ENCODE measurements around the gene ZBTB20. TPM values are rescaled to one million over a fixed set of nuclear protein-coding genes. Genes with fewer than 3 reads are reported as not detected.
A peak's percentile ranks its signal among the peaks of the same experiment; 100 is the strongest.

The ZBTB20 gene
- total and polyA plus RNA-seq, 9 donors: 4.3 to 160 (median 107) TPM

DNA sequence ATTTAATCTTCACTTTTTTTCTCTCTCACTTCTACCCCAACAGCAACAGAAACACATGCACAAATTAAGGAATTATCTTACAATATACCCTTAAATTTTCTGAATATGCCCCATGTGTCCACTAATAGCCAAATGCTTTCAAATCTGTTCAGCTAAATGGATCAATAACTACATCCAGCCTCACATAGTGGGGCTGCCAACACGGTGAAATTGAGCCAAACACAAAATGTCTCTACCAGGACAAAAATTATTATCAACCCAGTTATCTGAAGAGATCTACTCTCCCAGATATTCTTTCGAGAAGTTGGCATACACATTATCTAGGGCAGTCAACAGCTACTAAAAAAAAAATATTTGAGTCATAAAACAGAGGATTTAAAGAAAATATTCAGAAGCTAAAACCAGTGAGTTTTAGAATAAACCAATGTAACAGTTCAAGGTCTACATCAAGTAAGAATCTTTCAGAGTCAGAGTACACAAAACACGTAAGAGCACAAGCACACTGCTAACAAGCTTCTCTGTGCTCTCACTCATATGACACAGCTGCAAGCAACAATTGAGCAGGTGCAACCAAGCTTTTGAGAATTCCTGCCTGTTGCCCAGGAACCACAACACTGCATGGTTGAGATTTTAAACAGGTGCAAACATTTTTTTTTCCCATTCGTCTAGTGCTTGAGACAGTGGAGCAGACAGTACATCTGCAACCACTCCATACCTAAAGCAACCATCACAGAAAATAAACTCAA, 247.7 kb downstream of the ZBTB20 start:
- Histone ChIP-seq H3K4me3 (no peak overlapping the region), H3K9me3 (no peaks in the 10 kb centered on the region), H3K4me1 (ENCODE audit: insufficient read depth) (peaks cover 3% of the 10 kb centered on the region), H3K27me3 (no peaks in the 10 kb centered on the region), H3K27ac (peak overlapping the region in 1 of 2 donors; percentile 10), H3K36me3 (no peaks in the 10 kb centered on the region)
- no peak for DNase-seq
- TF ChIP-seq, protein P1, sequence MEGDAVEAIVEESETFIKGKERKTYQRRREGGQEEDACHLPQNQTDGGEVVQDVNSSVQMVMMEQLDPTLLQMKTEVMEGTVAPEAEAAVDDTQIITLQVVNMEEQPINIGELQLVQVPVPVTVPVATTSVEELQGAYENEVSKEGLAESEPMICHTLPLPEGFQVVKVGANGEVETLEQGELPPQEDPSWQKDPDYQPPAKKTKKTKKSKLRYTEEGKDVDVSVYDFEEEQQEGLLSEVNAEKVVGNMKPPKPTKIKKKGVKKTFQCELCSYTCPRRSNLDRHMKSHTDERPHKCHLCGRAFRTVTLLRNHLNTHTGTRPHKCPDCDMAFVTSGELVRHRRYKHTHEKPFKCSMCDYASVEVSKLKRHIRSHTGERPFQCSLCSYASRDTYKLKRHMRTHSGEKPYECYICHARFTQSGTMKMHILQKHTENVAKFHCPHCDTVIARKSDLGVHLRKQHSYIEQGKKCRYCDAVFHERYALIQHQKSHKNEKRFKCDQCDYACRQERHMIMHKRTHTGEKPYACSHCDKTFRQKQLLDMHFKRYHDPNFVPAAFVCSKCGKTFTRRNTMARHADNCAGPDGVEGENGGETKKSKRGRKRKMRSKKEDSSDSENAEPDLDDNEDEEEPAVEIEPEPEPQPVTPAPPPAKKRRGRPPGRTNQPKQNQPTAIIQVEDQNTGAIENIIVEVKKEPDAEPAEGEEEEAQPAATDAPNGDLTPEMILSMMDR (IDR thresholded peaks at IDR 0.05): no peak
- TF ChIP-seq POLR2A (IDR thresholded peaks at IDR 0.05): no peak
- TF ChIP-seq EP300 (IDR thresholded peaks at IDR 0.05): no peak
- 26 to 35% (median 31%) methylated on average over 4 of the region's 4 CpGs for WGBS, 3 donors
- intact Hi-C loops (cut with DNase I): no loop called here

DNA sequence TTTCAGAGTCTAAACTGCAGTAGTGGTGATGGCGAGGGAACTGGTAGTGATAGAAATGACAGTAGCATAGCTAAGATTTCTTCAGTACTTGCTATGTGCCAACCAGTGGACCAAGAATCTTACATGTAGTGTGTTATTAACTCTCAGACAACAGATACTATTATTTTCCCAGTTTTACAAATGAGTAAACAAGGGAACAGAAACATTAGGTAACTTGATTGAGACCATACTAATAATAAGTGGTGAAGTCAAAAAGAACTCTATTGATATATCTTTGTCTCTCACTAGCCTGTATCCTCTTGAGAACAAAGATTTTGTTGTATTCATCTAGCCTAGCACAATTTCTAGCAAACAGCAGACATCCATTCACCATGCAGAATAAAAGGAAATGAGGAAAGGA, 250.1 kb downstream of the ZBTB20 start:
- Histone ChIP-seq H3K4me3 (no peak overlapping the region), H3K36me3 (no peaks in the 10 kb centered on the region), H3K27ac (no peak overlapping the region), H3K4me1 (ENCODE audit: insufficient read depth) (peaks cover 3% of the 10 kb centered on the region), H3K27me3 (no peaks in the 10 kb centered on the region), H3K9me3 (no peaks in the 10 kb centered on the region)
- intact Hi-C loops (cut with DNase I): no loop called here
- 96 to 98% (median 97%) methylated on average over 1 of the region's 1 CpG for WGBS, 3 donors
- TF ChIP-seq EP300 (IDR thresholded peaks at IDR 0.05) (no peak), POLR2A (IDR thresholded peaks at IDR 0.05) (no peak)
- TF ChIP-seq, protein P1 (IDR thresholded peaks at IDR 0.05): no peak
- no peak for DNase-seq

GRCh38 chr3:114893361-114893760, 253.7 kb downstream of the ZBTB20 start:
- Histone ChIP-seq H3K27me3 (no peaks in the 10 kb centered on the region), H3K9me3 (no peaks in the 10 kb centered on the region), H3K4me3 (no peak overlapping the region), H3K27ac (no peak overlapping the region), H3K36me3 (no peaks in the 10 kb centered on the region), H3K4me1 (ENCODE audit: insufficient read depth) (no peaks in the 10 kb centered on the region)
- TF ChIP-seq, protein P1 (IDR thresholded peaks at IDR 0.05): no peak
- no peak for TF ChIP-seq POLR2A (IDR thresholded peaks at IDR 0.05)
- no peak for DNase-seq
- intact Hi-C loops (cut with DNase I): no loop called here

GRCh38 chr3:114892880-114893279, 254.2 kb downstream of the ZBTB20 start:
- no peak for DNase-seq
- TF ChIP-seq POLR2A (IDR thresholded peaks at IDR 0.05): no peak
- TF ChIP-seq, protein P1 (IDR thresholded peaks at IDR 0.05): no peak
- TF ChIP-seq EP300 (IDR thresholded peaks at IDR 0.05): no peak
- H3K4me1 ChIP-seq (ENCODE audit: insufficient read depth): no peaks in the 10 kb centered on the region
- no peaks in the 10 kb centered on the region for H3K36me3 ChIP-seq
- H3K4me3 ChIP-seq: no peak overlapping the region
- no peaks in the 10 kb centered on the region for H3K27me3 ChIP-seq
- H3K9me3 ChIP-seq: no peaks in the 10 kb centered on the region
- 74 to 86% (median 75%) methylated on average over 3 of the region's 3 CpGs for WGBS, 3 donors
- no peak overlapping the region for H3K27ac ChIP-seq
- intact Hi-C loops (cut with DNase I): no loop called here
